Large intestine (tissue), 3 donors: Measurements from ENCODE around the gene UBQLN1. TPM values are rescaled to one million over a fixed set of nuclear protein-coding genes. Genes with fewer than 3 reads are reported as not detected.

ENCODE experiments used
- DNase-seq, 2 donors: peaks; one replicate each; pipeline versions ENCODE4 v3.0.0 to v3.0.0-alpha.2; 2013
- H3K27ac ChIP-seq: one replicate; pipeline ENCODE4 v1.5.1; 2013; ENCODE audit warnings: low read length
- H3K27me3 ChIP-seq: 2 replicates; pipeline ENCODE4 v1.6.1; 2013; ENCODE audit warnings: low read length; ENCODE audit not compliant: control insufficient read depth, insufficient read depth
- H3K36me3 ChIP-seq: 2 replicates; pipeline ENCODE4 v1.6.1; 2013; ENCODE audit warnings: low read length; ENCODE audit not compliant: control insufficient read depth, insufficient read depth
- H3K4me1 ChIP-seq: one replicate; pipeline ENCODE4 v1.6.1; 2013; ENCODE audit warnings: low read length; ENCODE audit not compliant: control insufficient read depth, insufficient read depth
- H3K4me3 ChIP-seq: one replicate; pipeline ENCODE4 v1.5.1; 2013; ENCODE audit warnings: low read length
- H3K9me3 ChIP-seq: one replicate; pipeline ENCODE4 v1.6.1; 2013; ENCODE audit warnings: mild to moderate bottlenecking, low read depth, low read length, moderate library complexity; ENCODE audit not compliant: control insufficient read depth
- WGBS: methylation state at CpG from one replicate; pipeline ENCODE4 v1.1.5; 2013; ENCODE audit warnings: low lambda C conversion rate; ENCODE audit not compliant: insufficient coverage; 5-methylcytosine and 5-hydroxymethylcytosine counted together
- polyA plus RNA-seq: library from polyadenylated mRNA; unstranded; fragments of 120-200 nt; gene quantifications from one replicate; pipeline ENCODE4 v1.2.1, GENCODE V29; 2013

Gene UBQLN1
- polyA plus RNA-seq, 1 donor = 74.7 TPM

DNA sequence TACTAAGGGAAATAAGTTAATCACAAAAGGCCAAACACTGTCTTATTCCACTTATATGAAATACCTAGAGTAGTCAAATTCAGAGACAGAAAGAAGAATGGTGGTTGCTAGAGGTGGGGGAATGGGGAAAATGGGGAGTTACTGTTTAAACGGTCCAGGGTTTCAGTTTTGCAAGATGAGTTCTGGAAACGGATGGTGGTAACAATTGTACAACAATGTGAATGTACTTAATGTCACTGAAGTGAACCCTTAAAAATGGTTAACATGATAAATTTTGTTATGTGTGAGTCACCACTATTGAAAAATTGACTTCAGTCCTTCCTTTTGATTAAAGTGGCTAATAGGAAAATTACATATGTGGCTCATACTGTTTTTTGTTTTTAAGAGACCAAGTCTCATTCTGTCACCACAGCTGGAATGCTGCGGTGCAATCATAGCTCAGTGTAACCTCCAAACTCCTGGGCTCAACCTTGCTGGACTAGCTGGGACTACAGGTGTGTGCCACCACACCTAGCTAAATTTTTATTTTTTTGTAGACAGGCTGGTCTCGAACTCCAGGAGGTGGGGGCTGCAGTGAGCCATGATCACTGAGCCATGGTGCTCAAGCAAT is 8.7 kb downstream of the UBQLN1 start:
- H3K27ac ChIP-seq = no peak overlapping the region
- no peaks in the 10 kb centered on the region for H3K36me3 ChIP-seq
- no peaks in the 10 kb centered on the region for H3K9me3 ChIP-seq
- no peak overlapping the region for H3K4me3 ChIP-seq
- H3K4me1 ChIP-seq = no peaks in the 10 kb centered on the region
- H3K27me3 ChIP-seq = no peaks in the 10 kb centered on the region
- DNase-seq = no peak
- no CpG with 5 or more reads among the region's 4 CpGs for WGBS

DNA sequence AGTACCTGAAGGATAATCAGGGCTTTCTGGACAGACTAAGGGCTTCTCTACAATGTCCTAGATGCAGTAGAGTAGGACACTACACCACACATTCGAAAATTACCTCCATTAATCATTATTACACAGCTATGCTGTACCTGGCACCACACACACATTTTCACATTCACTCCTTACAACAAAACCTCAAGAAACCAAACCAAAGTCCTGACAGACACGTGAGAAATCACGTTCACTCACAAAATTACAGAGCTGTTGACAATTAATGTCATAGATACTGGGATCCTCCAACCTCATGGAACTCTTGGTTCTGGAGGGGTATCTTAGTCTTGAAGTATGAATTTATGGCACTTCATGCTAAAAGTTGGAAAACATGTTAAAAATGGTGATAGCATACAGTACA is 16.3 kb downstream of the UBQLN1 start:
- no peak for DNase-seq
- Histone ChIP-seq H3K27me3 (no peaks in the 10 kb centered on the region), H3K36me3 (no peaks in the 10 kb centered on the region), H3K9me3 (no peaks in the 10 kb centered on the region), H3K27ac (no peak overlapping the region), H3K4me3 (no peak overlapping the region), H3K4me1 (no peaks in the 10 kb centered on the region)
- WGBS = 92% methylated on average over 2 of the region's 3 CpGs

GRCh38 chr9:83688921-83689320 is 18.8 kb downstream of the UBQLN1 start:
- Histone ChIP-seq H3K27ac (no peak overlapping the region), H3K4me1 (no peaks in the 10 kb centered on the region), H3K36me3 (no peaks in the 10 kb centered on the region), H3K9me3 (no peaks in the 10 kb centered on the region), H3K27me3 (no peaks in the 10 kb centered on the region), H3K4me3 (no peak overlapping the region)
- no peak for DNase-seq
- WGBS = no CpG with 5 or more reads among the region's 3 CpGs

GRCh38 chr9:83681490-83681889 is 26.3 kb downstream of the UBQLN1 start:
- no peak for DNase-seq
- no CpG with 5 or more reads among the region's 2 CpGs for WGBS
- H3K27ac ChIP-seq = no peak overlapping the region
- H3K4me1 ChIP-seq = no peaks in the 10 kb centered on the region
- H3K9me3 ChIP-seq = no peaks in the 10 kb centered on the region
- peaks cover 42% of the 10 kb centered on the region for H3K36me3 ChIP-seq
- no peaks in the 10 kb centered on the region for H3K27me3 ChIP-seq
- no peak overlapping the region for H3K4me3 ChIP-seq

GRCh38 chr9:83680233-83680632 is 27.5 kb downstream of the UBQLN1 start:
- H3K4me1 ChIP-seq = no peaks in the 10 kb centered on the region
- H3K4me3 ChIP-seq = no peak overlapping the region
- H3K27me3 ChIP-seq = no peaks in the 10 kb centered on the region
- no peak for DNase-seq
- H3K9me3 ChIP-seq = no peaks in the 10 kb centered on the region
- WGBS = no CpG with 5 or more reads among the region's 1 CpG
- no peak overlapping the region for H3K27ac ChIP-seq
- H3K36me3 ChIP-seq = peaks cover 44% of the 10 kb centered on the region

DNA sequence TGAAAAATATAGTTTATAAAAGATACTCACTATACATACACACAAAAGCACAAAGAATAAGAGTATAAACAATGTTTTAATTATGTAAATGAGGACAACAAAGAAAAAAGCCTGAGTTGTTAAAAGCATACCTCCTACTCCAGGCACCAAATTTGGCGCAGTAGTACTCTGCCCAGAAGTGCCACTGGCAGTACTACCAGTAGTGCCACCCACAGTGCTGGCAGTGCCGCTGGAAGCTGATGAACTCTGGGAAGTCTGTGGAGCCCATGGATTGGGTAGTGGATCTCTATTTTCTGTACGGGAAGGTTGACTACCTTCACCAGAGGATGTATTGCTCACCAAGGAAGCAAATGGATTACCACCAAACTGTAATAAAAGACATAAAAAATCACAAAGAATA is 30.2 kb downstream of the UBQLN1 start:
- no peak overlapping the region for H3K27ac ChIP-seq
- WGBS = 100% methylated on average over 1 of the region's 3 CpGs

GRCh38 chr9:83675466-83675865 is 32.3 kb downstream of the UBQLN1 start:
- no peaks in the 10 kb centered on the region for H3K4me1 ChIP-seq
- no peaks in the 10 kb centered on the region for H3K9me3 ChIP-seq
- H3K27me3 ChIP-seq = no peaks in the 10 kb centered on the region
- no peak overlapping the region for H3K4me3 ChIP-seq
- peaks cover 51% of the 10 kb centered on the region for H3K36me3 ChIP-seq
- no peak overlapping the region for H3K27ac ChIP-seq
- WGBS = no CpG with 5 or more reads among the region's 1 CpG
- DNase-seq = no peak

More for the DNA sequence above, 30.2 kb downstream of the UBQLN1 start:
- H3K4me3 ChIP-seq = no peak overlapping the region
- H3K4me1 ChIP-seq = no peaks in the 10 kb centered on the region
- DNase-seq = no peak
- no peaks in the 10 kb centered on the region for H3K27me3 ChIP-seq
- H3K36me3 ChIP-seq = peaks cover 54% of the 10 kb centered on the region
- H3K9me3 ChIP-seq = no peaks in the 10 kb centered on the region

- Histone ChIP-seq H3K9me3 (no peaks in the 10 kb centered on the region), H3K4me1 (peaks cover 2% of the 10 kb centered on the region), H3K4me3 (no peak overlapping the region), H3K27ac (no peak overlapping the region), H3K27me3 (no peaks in the 10 kb centered on the region), H3K36me3 (peaks cover 35% of the 10 kb centered on the region)
- WGBS = 67% methylated on average over 1 of the region's 1 CpG
- DNase-seq = no peak
Observed at GRCh38 chr9:83671451-83671850, 36.3 kb downstream of the UBQLN1 start.

- Histone ChIP-seq H3K27me3 (no peaks in the 10 kb centered on the region), H3K36me3 (peaks cover 33% of the 10 kb centered on the region), H3K4me1 (peaks cover 2% of the 10 kb centered on the region), H3K27ac (no peak overlapping the region), H3K9me3 (no peaks in the 10 kb centered on the region), H3K4me3 (no peak overlapping the region)
- DNase-seq = no peak
- no CpG with 5 or more reads among the region's 5 CpGs for WGBS
Observed at GRCh38 chr9:83670381-83670780, 37.4 kb downstream of the UBQLN1 start.

DNA sequence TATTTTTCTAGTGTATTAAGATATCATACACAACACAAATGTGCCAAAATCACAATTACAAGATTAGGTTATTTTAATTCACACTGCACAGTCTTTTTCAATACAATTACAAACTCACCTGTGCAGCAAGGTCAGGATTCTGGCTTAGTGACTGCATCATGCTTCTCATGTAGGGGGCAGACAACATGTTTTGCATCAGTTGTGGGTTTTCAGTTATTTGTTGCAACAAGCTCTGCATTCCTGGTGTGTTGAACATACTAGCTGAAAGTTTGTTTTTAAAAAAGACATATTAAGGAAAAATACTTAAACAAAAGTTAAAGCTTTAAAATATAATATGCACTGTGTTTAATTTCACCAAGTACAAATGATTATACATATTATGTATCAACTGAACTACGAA is 38.7 kb downstream of the UBQLN1 start:
- Histone ChIP-seq H3K4me3 (no peak overlapping the region), H3K36me3 (peaks cover 40% of the 10 kb centered on the region), H3K4me1 (peaks cover 2% of the 10 kb centered on the region), H3K27ac (no peak overlapping the region), H3K27me3 (no peaks in the 10 kb centered on the region), H3K9me3 (no peaks in the 10 kb centered on the region)
- DNase-seq = no peak
- WGBS = 100% methylated on average over 1 of the region's 1 CpG

DNA sequence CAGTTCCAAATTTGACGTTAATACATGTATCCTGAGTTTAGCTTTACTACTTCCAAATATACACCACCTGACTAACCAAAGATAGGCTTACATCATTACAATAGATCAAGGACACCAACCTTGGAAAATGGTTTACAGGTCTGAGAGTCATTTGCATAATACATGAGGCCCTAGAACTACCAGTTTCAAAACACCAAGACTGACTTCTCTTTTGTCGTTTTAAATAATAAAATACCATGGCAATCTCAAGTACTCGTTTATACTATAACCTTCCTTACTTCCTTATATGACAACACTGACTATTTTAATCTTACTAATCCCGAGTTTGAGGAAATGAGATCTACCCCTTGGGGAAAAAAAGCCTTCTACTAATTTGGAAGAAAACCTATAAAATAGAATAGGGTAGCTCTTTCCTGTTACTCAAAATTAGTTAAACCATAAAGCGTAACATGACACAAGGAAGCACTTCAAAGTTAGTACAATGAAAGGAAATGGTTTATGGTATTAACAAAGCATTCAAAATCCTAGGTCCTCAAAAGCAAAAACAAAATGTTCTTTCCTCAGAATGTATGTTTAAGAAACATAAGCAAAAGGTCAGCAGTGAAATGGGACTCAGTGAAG is 42.1 kb downstream of the UBQLN1 start:
- H3K27ac ChIP-seq = no peak overlapping the region
- no peaks in the 10 kb centered on the region for H3K9me3 ChIP-seq
- H3K27me3 ChIP-seq = no peaks in the 10 kb centered on the region
- peaks cover 44% of the 10 kb centered on the region for H3K36me3 ChIP-seq
- H3K4me1 ChIP-seq = peaks cover 2% of the 10 kb centered on the region
- 76% methylated on average over 5 of the region's 5 CpGs for WGBS
- no peak for DNase-seq
- no peak overlapping the region for H3K4me3 ChIP-seq
